HG03060 (cell line): Measurements from ENCODE around the gene CTRB1.

ENCODE experiments used
- ATAC-seq: cut with Tn5 transposase; IDR thresholded peaks from one replicate; pipeline ENCODE4 v1.9.1; 2021; ENCODE audit warnings: low read depth, moderate number of reproducible peaks; ENCODE audit not compliant: unreplicated experiment

CTRB1 gene

GRCh38 chr16:75224306-75225082 lies 5.7 kb downstream of the CTRB1 start:
- ATAC-seq: no peak

GRCh38 chr16:75225092-75225491 lies 6.3 kb downstream of the CTRB1 start:
- no peak for ATAC-seq

- no peak for ATAC-seq
These were observed 7.1 kb downstream of the CTRB1 start for GRCh38 chr16:75225678-75226515.

- ATAC-seq: no peak
These were observed 8.0 kb downstream of the CTRB1 start for GRCh38 chr16:75226550-75227360.

GRCh38 chr16:75227361-75228142 lies 8.8 kb downstream of the CTRB1 start:
- no peak for ATAC-seq

GRCh38 chr16:75228143-75228976 lies 9.6 kb downstream of the CTRB1 start:
- no peak for ATAC-seq

- no peak for ATAC-seq
These were observed 10.6 kb downstream of the CTRB1 start for GRCh38 chr16:75229172-75230031.

- no peak for ATAC-seq
These were observed 11.8 kb downstream of the CTRB1 start for GRCh38 chr16:75230471-75231110.

GRCh38 chr16:75231570-75231969 lies 12.8 kb downstream of the CTRB1 start:
- no peak for ATAC-seq

- no peak for ATAC-seq
These were observed 14.8 kb downstream of the CTRB1 start for GRCh38 chr16:75233611-75233938.

GRCh38 chr16:75234856-75235696 lies 16.3 kb downstream of the CTRB1 start:
- ATAC-seq: no peak

GRCh38 chr16:75235721-75236193 lies 17.0 kb downstream of the CTRB1 start:
- no peak for ATAC-seq

- ATAC-seq: no peak
These were observed 17.4 kb downstream of the CTRB1 start for GRCh38 chr16:75236232-75236631.

- ATAC-seq: no peak
These were observed 18.1 kb downstream of the CTRB1 start for GRCh38 chr16:75236736-75237397.

- ATAC-seq: no peak
These were observed 18.8 kb downstream of the CTRB1 start for GRCh38 chr16:75237398-75238131.
